Medulla oblongata (tissue), 1 donor: ENCODE data around the gene CACNA1H.
"Not testable (repeated sequence)": the region's sequence is repeated elsewhere in the genome, so short reads cannot be mapped to it uniquely, and the experiment has no call there.

Experiments
- DNase-seq: peaks from one replicate; pipeline ENCODE4 v3.0.0-alpha.2; 2015; ENCODE audit errors: extremely low spot score

Gene CACNA1H

GRCh38 chr16:1265090-1265630 lies 112.3 kb downstream of the CACNA1H start:
- DNase-seq: no peak

- DNase-seq: no peak
Measured at GRCh38 chr16:1265826-1266225, 112.9 kb downstream of the CACNA1H start.

GRCh38 chr16:1269418-1269817 lies 116.5 kb downstream of the CACNA1H start:
- DNase-seq: not testable (repeated sequence)

- DNase-seq: no peak
Measured at GRCh38 chr16:1271380-1271723, 118.4 kb downstream of the CACNA1H start.
